ENCODE measurements around the gene TSSK3.

DNA sequence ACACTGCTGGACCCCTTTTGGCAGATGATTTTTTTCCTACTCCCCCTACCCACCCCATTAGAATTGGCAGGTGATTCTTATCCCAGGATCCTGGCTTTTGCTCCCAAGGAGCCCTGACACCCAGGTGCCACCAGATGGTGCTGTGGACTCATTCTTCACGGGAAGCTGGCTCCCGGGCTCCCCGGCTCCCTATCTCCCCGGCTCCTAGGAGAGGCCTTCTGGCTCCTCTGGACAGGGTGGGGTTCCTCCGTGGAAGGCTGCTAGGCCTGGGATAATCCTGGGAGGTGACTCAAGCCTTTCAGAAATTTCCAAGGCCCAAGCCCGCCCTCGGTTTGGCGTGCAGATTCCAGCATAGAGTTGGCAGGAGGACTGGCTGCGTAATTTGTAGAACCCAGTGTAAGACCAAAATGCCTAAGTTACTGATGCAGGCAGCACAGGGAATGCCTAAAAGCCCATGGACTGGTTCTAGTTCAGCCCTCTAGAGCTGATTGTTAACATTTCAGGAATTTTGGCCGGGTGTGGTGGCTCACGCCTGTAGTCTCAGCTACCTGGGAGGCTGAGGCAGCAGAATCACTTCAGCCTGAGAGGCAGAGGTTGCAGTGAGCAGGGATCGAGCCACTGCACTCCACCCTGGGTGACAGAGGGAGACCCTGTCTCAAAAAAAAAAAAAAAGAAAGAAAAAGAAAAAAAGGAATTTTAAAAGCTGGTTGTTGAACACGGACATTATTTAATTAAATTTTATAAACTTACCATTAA, 38.7 kb downstream of the TSSK3 start:
- TF ChIP-seq ZBTB7A (IDR thresholded peaks at IDR 0.05; ENCODE audit: borderline replicate concordance, control insufficient read depth, low read depth, low read length), result no peak
- peak; percentile 90 to 98 (median 96) for TF ChIP-seq CTCF (IDR thresholded peaks at IDR 0.05 in 2 of 3, conservative IDR thresholded peaks at IDR 0.05 in 1 of 3; ENCODE audit: insufficient read depth in 2 of 3, low read depth in 1 of 3, low read length in 3 of 3)
- TF ChIP-seq NFYB (IDR thresholded peaks at IDR 0.05; ENCODE audit: extremely low read depth, insufficient read length), result no peak
- no peak for TF ChIP-seq ZBTB8A (IDR thresholded peaks at IDR 0.05; ENCODE audit: partially characterized antibody)
- TF ChIP-seq FOXJ3 (CRISPR knock-in tag; IDR thresholded peaks at IDR 0.05), result no peak
- no peak for TF ChIP-seq ZNF609 (CRISPR knock-in tag; IDR thresholded peaks at IDR 0.05; ENCODE audit: borderline replicate concordance)
